Stimulated activated CD8-positive, alpha-beta memory T cell treated with anti-CD3 and anti-CD28 coated beads, Interleukin-15, amount 100 ng/mL, for 24 hours (primary cell): ENCODE results near the gene ARHGAP11B.
A peak's percentile ranks its signal among the peaks of the same experiment; 100 is the strongest.
"Not testable (repeated sequence)": the region's sequence is repeated elsewhere in the genome, so short reads cannot be mapped to it uniquely, and the experiment has no call there.

ENCODE experiments used
- DNase-seq: peaks from one replicate; pipeline ENCODE4 v3.0.0-alpha.2; 2020; ENCODE audit warnings: low read depth

Gene ARHGAP11B

GRCh38 chr15:30625436-30626193, at the start of gene ARHGAP11B:
Gene ARHGAP11B, plus strand, starts transcription at chr15:30626128.
- DNase-seq: peak; percentile 76

GRCh38 chr15:30579394-30579970, 46.4 kb upstream of the ARHGAP11B start:
- DNase-seq: not testable (repeated sequence)

- DNase-seq: not testable (repeated sequence)
Observed at GRCh38 chr15:30580716-30581115, 45.2 kb upstream of the ARHGAP11B start.

- DNase-seq: not testable (repeated sequence)
Observed at GRCh38 chr15:30598953-30599352, 27.0 kb upstream of the ARHGAP11B start.

- DNase-seq: not testable (repeated sequence)
Observed at GRCh38 chr15:30603796-30604195, 22.1 kb upstream of the ARHGAP11B start, which contains the start of gene GOLGA8H. Gene GOLGA8H, plus strand, starts transcription at chr15:30604028. Its CDS starts 98 bp downstream, at chr15:30604126.

GRCh38 chr15:30612271-30612670, 13.7 kb upstream of the ARHGAP11B start:
- not testable (repeated sequence) for DNase-seq

GRCh38 chr15:30621342-30621741, 4.6 kb upstream of the ARHGAP11B start:
- DNase-seq: not testable (repeated sequence)

- DNase-seq: not testable (repeated sequence)
Observed at GRCh38 chr15:30626194-30626565, 252 bp downstream of the ARHGAP11B start.

GRCh38 chr15:30626632-30627031, 704 bp downstream of the ARHGAP11B start:
- DNase-seq: not testable (repeated sequence)

GRCh38 chr15:30650012-30650929, 24.3 kb downstream of the ARHGAP11B start:
- no peak for DNase-seq

GRCh38 chr15:30661154-30661553, 35.2 kb downstream of the ARHGAP11B start:
- not testable (repeated sequence) for DNase-seq

GRCh38 chr15:30669621-30670020, 43.7 kb downstream of the ARHGAP11B start:
- not testable (repeated sequence) for DNase-seq

- DNase-seq: no peak
Observed at GRCh38 chr15:30670056-30670455, 44.1 kb downstream of the ARHGAP11B start.

- DNase-seq: no peak
Observed at GRCh38 chr15:30671309-30671708, 45.4 kb downstream of the ARHGAP11B start.

- no peak for DNase-seq
Observed at GRCh38 chr15:30675126-30675525, 49.2 kb downstream of the ARHGAP11B start.

- DNase-seq: not testable (repeated sequence)
Observed at GRCh38 chr15:30675891-30676290, 50.0 kb downstream of the ARHGAP11B start.

GRCh38 chr15:30680997-30681396, 55.1 kb downstream of the ARHGAP11B start:
- DNase-seq: not testable (repeated sequence)

- not testable (repeated sequence) for DNase-seq
Observed at GRCh38 chr15:30685709-30686285, 59.9 kb downstream of the ARHGAP11B start.

- not testable (repeated sequence) for DNase-seq
Observed at GRCh38 chr15:30686651-30687050, 60.7 kb downstream of the ARHGAP11B start.
